Ascending aorta (tissue), 2 donors: Measurements from ENCODE around the gene ZNF333. TPM values are rescaled to one million over a fixed set of nuclear protein-coding genes. Genes with fewer than 3 reads are reported as not detected.

Experiments
- DNase-seq, 2 donors: peaks; one replicate each; pipeline ENCODE4 v3.0.0-alpha.2; 2019; ENCODE audit warnings: low spot score in 2 of 2
- H3K27ac ChIP-seq, 2 donors: fragments of 200-600 bp; sonication (generic); one replicate each; pipeline ENCODE4 v1.5.1; 2016 to 2017; ENCODE audit warnings: mild to moderate bottlenecking in 1 of 2
- H3K27me3 ChIP-seq: fragments of 200-600 bp; sonication (generic); one replicate; pipeline ENCODE4 v1.5.1; 2017
- H3K36me3 ChIP-seq, 2 donors: fragments of 200-600 bp; sonication (generic); one replicate each; pipeline ENCODE4 v1.5.1; 2016
- H3K4me1 ChIP-seq, 2 donors: fragments of 200-600 bp; sonication (generic); one replicate each; pipeline ENCODE4 v1.5.1; 2016 to 2017; ENCODE audit warnings: mild to moderate bottlenecking in 1 of 2
- H3K4me3 ChIP-seq, 2 donors: fragments of 200-600 bp; sonication (generic); one replicate each; pipeline ENCODE4 v1.5.1; 2016 to 2017; ENCODE audit warnings: mild to moderate bottlenecking in 1 of 2
- H3K9me3 ChIP-seq, 2 donors: fragments of 200-600 bp; sonication (generic); one replicate each; pipeline ENCODE4 v1.5.1; 2016
- intact Hi-C: fragments of 100-400 bp; cut with DNase I; formaldehyde crosslinking; loops from one replicate; pipeline ENCODE4 v1.15.1; 2023
- total RNA-seq: library from RNA; depleted of rRNA; stranded (reverse); fragments of >200 nt; gene quantifications from one replicate; pipeline ENCODE4 v1.1.0, GENCODE V29; 2016
- TF ChIP-seq, protein P1 (sequence below), 3 experiments: fragments of 200-600 bp in 2 of 3; fragments of 450-650 bp in 1 of 3; sonication (generic) in 2 of 3; IDR thresholded peaks; one replicate each; pipeline ENCODE4 v1.5.1; 2016 to 2019; ENCODE audit warnings: antibody characterized with exemption in 3 of 3, mild to moderate bottlenecking in 1 of 3, moderate library complexity in 1 of 3

The ZNF333 gene
- total RNA-seq, 1 donor from 2014 or later = 33.7 TPM

DNA sequence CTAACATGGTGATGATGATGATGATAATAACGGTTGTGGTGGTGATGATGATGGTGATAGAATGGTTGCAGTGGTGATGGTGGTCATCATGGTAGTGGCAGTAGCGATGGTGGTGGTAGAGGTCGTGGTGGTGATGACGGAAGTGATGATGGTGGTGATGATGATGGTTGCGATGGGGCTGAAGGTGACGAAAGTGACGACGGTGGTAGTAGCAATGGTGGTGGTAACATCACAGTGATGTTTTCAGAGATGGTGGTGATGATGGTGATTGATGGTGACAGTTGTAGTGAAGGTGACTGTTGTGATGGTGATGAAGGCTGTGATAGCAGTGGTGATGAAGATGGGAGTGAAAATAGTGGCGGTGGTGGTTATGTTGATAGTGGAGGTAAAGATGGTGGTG, 11.6 kb upstream of the ZNF333 start:
- DNase-seq = no peak
- intact Hi-C loops = no loop called here
- Histone ChIP-seq H3K27ac (no peak overlapping the region), H3K4me1 (no peaks in the 10 kb centered on the region), H3K4me3 (no peak overlapping the region), H3K36me3 (no peaks in the 10 kb centered on the region), H3K27me3 (no peaks in the 10 kb centered on the region), H3K9me3 (no peaks in the 10 kb centered on the region)
- TF ChIP-seq, protein P1, sequence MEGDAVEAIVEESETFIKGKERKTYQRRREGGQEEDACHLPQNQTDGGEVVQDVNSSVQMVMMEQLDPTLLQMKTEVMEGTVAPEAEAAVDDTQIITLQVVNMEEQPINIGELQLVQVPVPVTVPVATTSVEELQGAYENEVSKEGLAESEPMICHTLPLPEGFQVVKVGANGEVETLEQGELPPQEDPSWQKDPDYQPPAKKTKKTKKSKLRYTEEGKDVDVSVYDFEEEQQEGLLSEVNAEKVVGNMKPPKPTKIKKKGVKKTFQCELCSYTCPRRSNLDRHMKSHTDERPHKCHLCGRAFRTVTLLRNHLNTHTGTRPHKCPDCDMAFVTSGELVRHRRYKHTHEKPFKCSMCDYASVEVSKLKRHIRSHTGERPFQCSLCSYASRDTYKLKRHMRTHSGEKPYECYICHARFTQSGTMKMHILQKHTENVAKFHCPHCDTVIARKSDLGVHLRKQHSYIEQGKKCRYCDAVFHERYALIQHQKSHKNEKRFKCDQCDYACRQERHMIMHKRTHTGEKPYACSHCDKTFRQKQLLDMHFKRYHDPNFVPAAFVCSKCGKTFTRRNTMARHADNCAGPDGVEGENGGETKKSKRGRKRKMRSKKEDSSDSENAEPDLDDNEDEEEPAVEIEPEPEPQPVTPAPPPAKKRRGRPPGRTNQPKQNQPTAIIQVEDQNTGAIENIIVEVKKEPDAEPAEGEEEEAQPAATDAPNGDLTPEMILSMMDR (IDR thresholded peaks at IDR 0.05) = no peak

- TF ChIP-seq, protein P1 (IDR thresholded peaks at IDR 0.05) = no peak
- no peaks in the 10 kb centered on the region for H3K9me3 ChIP-seq
- H3K4me3 ChIP-seq = no peak overlapping the region
- H3K27me3 ChIP-seq = no peaks in the 10 kb centered on the region
- no peaks in the 10 kb centered on the region for H3K36me3 ChIP-seq
- no peaks in the 10 kb centered on the region for H3K4me1 ChIP-seq
- no peak for DNase-seq
- no peak overlapping the region for H3K27ac ChIP-seq
- intact Hi-C loops = no loop called here
These were observed 7.8 kb upstream of the ZNF333 start for GRCh38 chr19:14682084-14682483.

GRCh38 chr19:14683439-14683838, 6.4 kb upstream of the ZNF333 start:
- H3K27me3 ChIP-seq = no peaks in the 10 kb centered on the region
- H3K27ac ChIP-seq = no peak overlapping the region
- DNase-seq = no peak
- H3K36me3 ChIP-seq = no peaks in the 10 kb centered on the region
- H3K9me3 ChIP-seq = no peaks in the 10 kb centered on the region
- TF ChIP-seq, protein P1 (IDR thresholded peaks at IDR 0.05) = no peak
- H3K4me1 ChIP-seq = no peaks in the 10 kb centered on the region
- no peak overlapping the region for H3K4me3 ChIP-seq
- intact Hi-C loops = no loop called here

- no peak for DNase-seq
- Histone ChIP-seq H3K27me3 (no peaks in the 10 kb centered on the region), H3K27ac (no peak overlapping the region), H3K4me1 (peaks cover 0 to 10% of the 10 kb centered on the region in 2 donors), H3K9me3 (no peaks in the 10 kb centered on the region), H3K4me3 (no peak overlapping the region), H3K36me3 (no peaks in the 10 kb centered on the region)
- intact Hi-C loops = loop anchor here (5.0 kb wide), 2 partner anchors 114 to 189 kb away; partner anchors contain the start of genes GIPC1 and NDUFB7
- TF ChIP-seq, protein P1 (IDR thresholded peaks at IDR 0.05) = no peak
These were observed 3.4 kb upstream of the ZNF333 start for GRCh38 chr19:14686411-14686810.

DNA sequence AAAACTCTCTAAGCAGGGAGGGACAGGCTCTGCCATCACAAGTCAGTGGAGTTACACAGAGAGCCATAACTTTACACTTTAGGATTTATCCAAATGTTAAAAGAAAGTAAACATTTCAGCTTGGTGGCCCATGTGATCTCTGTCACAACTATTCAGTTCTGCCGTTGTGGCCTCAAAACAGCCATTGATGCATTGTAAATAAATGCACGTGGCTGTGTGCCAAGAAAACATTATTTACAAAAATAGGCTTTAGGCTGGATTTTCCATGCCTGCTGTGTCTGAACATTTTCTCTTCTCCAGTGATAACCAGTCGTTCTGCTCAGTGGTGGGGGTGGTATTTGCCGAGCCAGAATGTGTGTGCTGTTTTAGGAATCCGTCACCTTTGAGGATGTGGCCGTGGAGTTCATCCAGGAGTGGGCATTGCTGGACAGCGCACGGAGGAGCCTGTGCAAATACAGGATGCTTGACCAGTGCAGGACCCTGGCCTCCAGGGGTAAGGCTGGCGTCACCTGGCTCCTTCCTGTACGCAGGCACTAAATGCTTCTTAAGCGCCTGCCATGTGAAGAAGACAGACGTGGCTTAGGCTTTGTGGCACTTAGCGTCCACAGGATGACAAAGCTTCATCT, 4.9 kb downstream of the ZNF333 start:
- Histone ChIP-seq H3K27ac (no peak overlapping the region), H3K4me1 (peaks cover 0 to 10% of the 10 kb centered on the region in 2 donors), H3K27me3 (no peaks in the 10 kb centered on the region), H3K9me3 (no peaks in the 10 kb centered on the region), H3K36me3 (peaks cover 49 to 65% of the 10 kb centered on the region in 2 donors), H3K4me3 (no peak overlapping the region)
- DNase-seq = no peak
- TF ChIP-seq, protein P1 (IDR thresholded peaks at IDR 0.05) = no peak
- intact Hi-C loops = no loop called here
